H1 (cell line): Measurements from ENCODE around the gene RBMS1. TPM values are rescaled to one million over a fixed set of nuclear protein-coding genes. Genes with fewer than 3 reads are reported as not detected.

ENCODE experiments used
- CTCF ChIA-PET: fragments of 300-600 bp; sonication (Branson Sonifier 250); formaldehyde crosslinking; loops from one replicate; lab custom pipeline; 2021; ENCODE audit not compliant: partially characterized antibody; lab: Charles Lee
- POLR2A ChIA-PET: fragments of 300-600 bp; sonication (Branson Sonifier 250); formaldehyde crosslinking; loops from one replicate; lab custom pipeline; 2021; ENCODE audit warnings: inconsistent platforms; ENCODE audit not compliant: partially characterized antibody; lab: Charles Lee
- DNase-seq, 2 experiments: peaks; one replicate each; pipeline versions ENCODE4 v3.0.0 to v3.0.0-alpha.2; 2010 to 2022; ENCODE audit warnings: low spot score in 2 of 2, low read depth in 1 of 2, mixed read lengths in 1 of 2
- FAIRE-seq: peaks from 2 replicates; lab custom pipeline; 2011; peaks lifted over from hg19 to GRCh38; lab: Jason Lieb, UNC
- H2AFZ ChIP-seq: 2 replicates; pipeline ENCODE4 v1.8.1; 2012; ENCODE audit warnings: low read length, inconsistent platforms
- H2AK5ac ChIP-seq: 2 replicates; pipeline ENCODE4 v1.6.1; 2013; ENCODE audit warnings: low read depth, low read length
- H2BK120ac ChIP-seq: replicated peaks from 2 replicates; pipeline ENCODE3; 2013; ENCODE audit warnings: low read depth, low read length, inconsistent platforms
- H2BK12ac ChIP-seq: 2 replicates; pipeline ENCODE4 v1.6.1; 2013; ENCODE audit warnings: low read depth, low read length
- H2BK15ac ChIP-seq: 2 replicates; pipeline ENCODE4 v1.6.1; 2013; ENCODE audit warnings: low read length
- H2BK20ac ChIP-seq: 2 replicates; pipeline ENCODE4 v1.6.1; 2013; ENCODE audit warnings: low read length
- H2BK5ac ChIP-seq: 2 replicates; pipeline ENCODE4 v1.6.1; 2013; ENCODE audit warnings: low read depth, low read length
- H3K14ac ChIP-seq: 2 replicates; pipeline ENCODE4 v1.6.1; 2013; ENCODE audit warnings: inconsistent platforms; ENCODE audit not compliant: insufficient read length
- H3K18ac ChIP-seq: 2 replicates; pipeline ENCODE4 v1.6.1; 2013; ENCODE audit warnings: low read length; ENCODE audit errors: extremely low read depth
- H3K23ac ChIP-seq: 2 replicates; pipeline ENCODE4 v1.6.1; 2013; ENCODE audit warnings: inconsistent platforms; ENCODE audit not compliant: insufficient read length
- H3K23me2 ChIP-seq: 2 replicates; pipeline ENCODE4 v1.6.1; 2013; ENCODE audit warnings: low read depth, low read length
- H3K27ac ChIP-seq: 2 replicates; pipeline ENCODE4 v1.6.1; 2011; ENCODE audit warnings: low read depth, low read length, inconsistent platforms
- H3K27me3 ChIP-seq, 4 experiments: replicated peaks in 1 of 4; 1 replicate in 1 of 4; 2 replicates in 3 of 4; pipeline versions ENCODE4 v1.6.1 to v1.8.1; 2011 to 2013; ENCODE audit warnings: low read length in 3 of 4, mild to moderate bottlenecking in 3 of 4, inconsistent platforms in 2 of 4, mixed read lengths in 2 of 4, moderate library complexity in 1 of 4; ENCODE audit not compliant: control insufficient read depth in 3 of 4, insufficient read depth in 3 of 4; ENCODE audit errors: extremely low read depth in 1 of 4
- H3K36me3 ChIP-seq, 4 experiments: 2 replicates each; pipeline versions ENCODE4 v1.6.1 to v1.8.1; 2011 to 2013; ENCODE audit warnings: mild to moderate bottlenecking in 4 of 4, low read length in 3 of 4, moderate library complexity in 2 of 4, control low read depth in 1 of 4, inconsistent platforms in 1 of 4; ENCODE audit not compliant: insufficient read depth in 4 of 4, control insufficient read depth in 2 of 4
- H3K4ac ChIP-seq: replicated peaks from 2 replicates; pipeline ENCODE3; 2013; ENCODE audit warnings: low read length, low read depth, mixed read lengths, inconsistent platforms; ENCODE audit not compliant: insufficient read length
- H3K4me1 ChIP-seq, 4 experiments: replicated peaks in 1 of 4; 1 replicate in 1 of 4; 2 replicates in 3 of 4; pipeline versions ENCODE4 v1.6.1 to v1.8.1; 2011 to 2013; ENCODE audit warnings: low read length in 3 of 4, inconsistent platforms in 2 of 4, mixed read lengths in 1 of 4; ENCODE audit not compliant: insufficient read depth in 4 of 4, control insufficient read depth in 3 of 4
- H3K4me2 ChIP-seq, 2 experiments: 2 replicates each; pipeline versions ENCODE4 v1.6.1 to v1.8.1; 2011 to 2013; ENCODE audit warnings: low read depth in 2 of 2, low read length in 2 of 2, control low read depth in 1 of 2, inconsistent platforms in 1 of 2, mild to moderate bottlenecking in 1 of 2; ENCODE audit not compliant: insufficient read depth in 1 of 2
- H3K4me3 ChIP-seq, 4 experiments: fragments of 200-600, 300-600 bp in 1 of 4; sonication (generic), shearing (Covaris generic), sonication (Bioruptor Twin) in 1 of 4; 2 replicates each; pipeline versions ENCODE4 v1.5.1 to v1.8.1; 2011 to 2016; ENCODE audit warnings: low read length in 4 of 4, low read depth in 3 of 4, control low read depth in 2 of 4, inconsistent platforms in 2 of 4, mild to moderate bottlenecking in 2 of 4, mixed read lengths in 1 of 4, moderate library complexity in 1 of 4; ENCODE audit not compliant: insufficient read depth in 2 of 4; ENCODE audit errors: extremely low read depth in 1 of 4
- H3K56ac ChIP-seq: replicated peaks from 2 replicates; pipeline ENCODE3; 2013; ENCODE audit warnings: low read depth, mild to moderate bottlenecking, mixed read lengths, low read length, inconsistent platforms; ENCODE audit not compliant: insufficient read length
- H3K79me1 ChIP-seq: 2 replicates; pipeline ENCODE4 v1.6.1; 2013; ENCODE audit warnings: low read depth, low read length, control low read depth
- H3K79me2 ChIP-seq, 2 experiments: 2 replicates each; pipeline versions ENCODE4 v1.6.1 to v1.8.1; 2012 to 2013; ENCODE audit warnings: low read length in 2 of 2, mild to moderate bottlenecking in 2 of 2, inconsistent platforms in 1 of 2; ENCODE audit not compliant: insufficient read depth in 2 of 2, control insufficient read depth in 1 of 2
- H3K9ac ChIP-seq, 4 experiments: replicated peaks in 1 of 4; 1 replicate in 1 of 4; 2 replicates in 3 of 4; pipeline versions ENCODE4 v1.6.1 to v1.8.1; 2011 to 2013; ENCODE audit warnings: low read depth in 3 of 4, low read length in 3 of 4, control low read depth in 2 of 4, mild to moderate bottlenecking in 2 of 4, moderate library complexity in 2 of 4, inconsistent platforms in 1 of 4; ENCODE audit errors: extremely low read depth in 1 of 4
- H3K9me3 ChIP-seq, 2 experiments: 2 replicates each; pipeline versions ENCODE4 v1.6.1 to v1.8.1; 2012 to 2013; ENCODE audit warnings: mild to moderate bottlenecking in 2 of 2, moderate library complexity in 2 of 2, control low read depth in 1 of 2, inconsistent platforms in 1 of 2, low read depth in 1 of 2, low read length in 1 of 2, mixed read lengths in 1 of 2; ENCODE audit not compliant: insufficient read depth in 2 of 2
- H4K20me1 ChIP-seq, 2 experiments: replicated peaks in 1 of 2; 2 replicates each; pipeline versions ENCODE3 to v1.8.1; 2011 to 2013; ENCODE audit warnings: inconsistent platforms in 2 of 2, low read length in 2 of 2, mild to moderate bottlenecking in 1 of 2; ENCODE audit not compliant: insufficient read depth in 2 of 2, control insufficient read depth in 1 of 2
- H4K5ac ChIP-seq: 2 replicates; pipeline ENCODE4 v1.6.1; 2013; ENCODE audit warnings: low read length, low read depth, mixed read lengths, inconsistent platforms; ENCODE audit not compliant: insufficient read length
- H4K8ac ChIP-seq: 2 replicates; pipeline ENCODE4 v1.8.0; 2013; ENCODE audit warnings: mild to moderate bottlenecking, moderate library complexity, low read length, inconsistent platforms; ENCODE audit not compliant: insufficient read depth; ENCODE audit errors: extremely low read depth
- H4K91ac ChIP-seq: replicated peaks from 2 replicates; pipeline ENCODE3; 2013; ENCODE audit warnings: low read length, mixed read lengths, inconsistent platforms; ENCODE audit not compliant: insufficient read length
- ATF2 ChIP-seq: IDR thresholded peaks from 2 replicates; pipeline ENCODE4 v1.6.1; 2012; ENCODE audit warnings: low read length, inconsistent platforms
- BRCA1 ChIP-seq: IDR thresholded peaks from 2 replicates; pipeline ENCODE4 v1.6.1; 2012; ENCODE audit warnings: low read depth, low read length, improper control_type of control experiment
- CBX8 ChIP-seq: fragments of 300-800, 300-1000 bp; sonication (generic); IDR thresholded peaks from 2 replicates; pipeline ENCODE4 v1.7.1; 2016; ENCODE audit warnings: low read depth, low read length, borderline replicate concordance
- POLR2AphosphoS5 ChIP-seq: IDR thresholded peaks from 2 replicates; pipeline ENCODE4 v1.6.1; 2011; ENCODE audit warnings: low read depth, low read length
- RFX5 ChIP-seq: IDR thresholded peaks from 2 replicates; pipeline ENCODE4 v1.6.1; 2011; ENCODE audit warnings: low read depth, low read length, improper control_type of control experiment, borderline replicate concordance
- RNF2 ChIP-seq: fragments of 200-900, 300-1000 bp; sonication (generic); IDR thresholded peaks from 2 replicates; pipeline ENCODE4 v1.7.1; 2016; ENCODE audit warnings: borderline replicate concordance, low read depth, mild to moderate bottlenecking, antibody characterized with exemption, low read length; ENCODE audit not compliant: poor library complexity, severe bottlenecking; ENCODE audit errors: missing control alignments
- SP1 ChIP-seq: IDR thresholded peaks from 2 replicates; pipeline ENCODE4 v1.6.1; 2011; ENCODE audit warnings: low read depth, low read length
- SUZ12 ChIP-seq: fragments of 200-600 bp; sonication (generic); IDR thresholded peaks from 2 replicates; pipeline ENCODE4 v1.6.1; 2012; ENCODE audit warnings: mild to moderate bottlenecking, inconsistent platforms, low read length, moderate library complexity, mixed read lengths
- TEAD4 ChIP-seq: IDR thresholded peaks from 2 replicates; pipeline ENCODE4 v1.6.1; 2012; ENCODE audit warnings: low read depth, low read length, inconsistent platforms, mixed read lengths
- YY1 ChIP-seq: IDR thresholded peaks from 2 replicates; pipeline ENCODE4 v1.6.1; 2011; ENCODE audit warnings: low read depth, mild to moderate bottlenecking, low read length
- WGBS, 2 experiments: shearing (Covaris generic) in 1 of 2; methylation state at CpG; one replicate each; pipeline versions ENCODE4 v1.1.6 to v1.1.7; 2013 to 2015; ENCODE audit warnings: low lambda C conversion rate in 2 of 2, mixed read lengths in 2 of 2, inconsistent platforms in 1 of 2, low coverage in 1 of 2, missing lambda C conversion rate in 1 of 2; ENCODE audit not compliant: insufficient replicate concordance in 2 of 2, insufficient coverage in 1 of 2, insufficient read length in 1 of 2; ENCODE audit errors: extremely low coverage in 1 of 2, missing lambda C conversion rate in 1 of 2; 5-methylcytosine and 5-hydroxymethylcytosine counted together
- polyA plus RNA-seq, 7 experiments: library from polyadenylated mRNA; depleted of rRNA in 3 of 7; stranded (reverse) in 5 of 7; unstranded in 2 of 7; fragments of >200 nt in 5 of 7; fragments of 200-250 nt in 2 of 7; gene quantifications; 1 replicate in 5 of 7; 2 replicates in 1 of 7; 4 replicates in 1 of 7; pipeline versions ENCODE4 v1.2.1 to v1.2.3, GENCODE V29; 2011 to 2013; ENCODE audit warnings: missing spikeins in 2 of 7, mixed read lengths in 2 of 7
- total RNA-seq: library from RNA; stranded (reverse); fragmentation: NEBNext Ultra II Directional; extraction: Animal tissue kit (Norgen Biotek cat#: 25700); gene quantifications from 2 replicates; pipeline ENCODE4 v1.2.1, GENCODE V29; 2021

Gene RBMS1
- total and polyA plus RNA-seq, 2 of the 8 experiments (the other 6 are each of a cell fraction or from before 2014, with no cell fraction given), result 53.7 to 60.0 TPM

DNA sequence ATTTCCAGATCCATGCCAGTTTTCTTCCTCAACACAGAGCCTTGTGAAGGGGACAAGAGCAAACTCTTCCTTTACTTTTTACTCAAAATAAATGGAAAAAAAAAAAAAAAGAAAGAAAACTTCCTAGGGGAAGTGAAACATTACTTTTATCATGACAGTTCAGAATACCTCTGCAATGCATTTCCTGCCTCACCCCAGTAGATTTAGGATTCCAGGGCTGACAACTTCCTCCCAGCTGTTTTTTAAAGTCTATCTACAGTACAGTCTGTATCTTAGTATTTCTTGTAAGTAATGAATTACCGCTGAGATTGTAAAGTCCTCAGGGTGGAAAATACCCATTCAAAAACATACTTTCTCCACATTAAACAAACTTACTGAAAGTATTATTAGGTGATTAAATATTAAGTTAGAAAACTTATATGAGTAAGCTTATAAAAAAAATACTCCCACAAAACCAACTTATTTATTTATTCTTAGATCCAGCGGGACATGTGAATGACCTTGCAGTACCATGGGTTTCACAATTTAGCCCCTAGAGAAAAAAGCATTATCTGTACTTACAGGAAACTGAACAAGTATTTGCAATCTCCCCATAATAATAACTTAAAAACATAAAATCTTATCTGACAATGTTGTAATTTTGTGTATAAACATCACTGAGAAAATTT lies 117.7 kb downstream of the RBMS1 start:
- H3K27ac ChIP-seq, result no peak overlapping the region
- no peak for DNase-seq
- H3K4me1 ChIP-seq, result peaks cover 4 to 16% (median 14%) of the 10 kb centered on the region in 4 experiments; a peak in 6 of 7 replicates

More for the DNA sequence above, 117.7 kb downstream of the RBMS1 start:
- Histone ChIP-seq H3K4ac (no peak overlapping the region), H3K4me2 (peak overlapping the region in 1 of 2 experiments; percentile 50; a peak in 1 of 4 replicates), H3K56ac (no peak overlapping the region), H3K23ac (no peak overlapping the region), H2BK120ac (no peak overlapping the region), H3K79me2 (peaks cover 0 to 82% of the 10 kb centered on the region in 2 experiments; a peak in 3 of 4 replicates), H4K91ac (no peak overlapping the region), H3K14ac (no peak overlapping the region), H2AK5ac (no peak overlapping the region), H3K9ac (no peak overlapping the region), H3K23me2 (no peaks in the 10 kb centered on the region), H4K20me1 (peaks cover 0 to 8% of the 10 kb centered on the region in 2 experiments), H4K5ac (no peak overlapping the region), H2BK15ac (no peak overlapping the region), H3K79me1 (peaks cover 2% of the 10 kb centered on the region; the same call in 1 of the 2 replicates), H3K9me3 (no peaks in the 10 kb centered on the region), H2AFZ (no peak overlapping the region), H3K18ac (no peak overlapping the region), H2BK20ac (no peak overlapping the region), H2BK12ac (no peak overlapping the region), H2BK5ac (no peak overlapping the region), H4K8ac (no peak overlapping the region), H3K36me3 (no peaks in the 10 kb centered on the region), H3K27me3 (no peaks in the 10 kb centered on the region), H3K4me3 (no peak overlapping the region)
- ChIA-PET POLR2A (interaction anchor here (0.6 kb wide), 1 partner anchor 1543 kb away, joined by 3 read pairs; no protein-coding TSS in a partner anchor), CTCF (interaction anchor here (0.7 to 2.9 kb wide), 11 partner anchors 12 to 274 kb away, joined by 3 to 14 read pairs (median 3); no protein-coding TSS in a partner anchor)
- FAIRE-seq, result no peak
- 91% methylated on average over 2 of the region's 2 CpGs; no CpG with 5 or more reads in 1 of the 2 experiments for WGBS, 2 experiments
- TF ChIP-seq SUZ12 (no peak), ATF2 (no peak), SP1 (no peak), RFX5 (no peak), POLR2AphosphoS5 (no peak), RNF2 (no peak), BRCA1 (no peak), TEAD4 (no peak), YY1 (no peak), CBX8 (no peak)
